Measurements from ENCODE around the gene PRSS8. TPM values are rescaled to one million over a fixed set of nuclear protein-coding genes. Genes with fewer than 3 reads are reported as not detected.
A peak's percentile ranks its signal among the peaks of the same experiment; 100 is the strongest.
"Not testable (repeated sequence)": the region's sequence is repeated elsewhere in the genome, so short reads cannot be mapped to it uniquely, and the experiment has no call there.

The PRSS8 gene
- polyA plus RNA-seq, 3 donors from 2014 or later = not detected

DNA sequence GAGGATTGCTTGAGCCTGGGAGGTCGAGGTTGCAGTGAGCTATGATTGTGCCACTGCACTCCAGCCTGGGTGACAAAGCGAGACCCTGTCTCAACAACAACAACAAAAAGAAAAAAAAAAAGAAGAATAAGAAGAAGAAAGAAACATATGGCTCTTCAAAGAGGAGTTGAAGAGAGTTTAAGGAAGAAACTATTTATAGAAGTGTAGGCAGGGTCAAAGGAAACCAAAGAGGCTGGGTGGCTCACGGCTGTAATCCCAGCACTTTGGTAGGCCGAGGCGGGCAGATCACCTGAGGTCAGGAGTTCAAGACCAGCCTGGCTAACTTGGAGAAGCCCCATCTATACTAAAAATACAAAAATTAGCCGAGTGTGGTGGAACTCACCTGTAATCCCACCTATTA is 15.4 kb upstream of the PRSS8 start:
- not testable (repeated sequence) for DNase-seq; H3K4me1 Mint-ChIP-seq; H3K36me3 Mint-ChIP-seq; H3K9me3 Mint-ChIP-seq; H3K27ac Mint-ChIP-seq; H3K27me3 Mint-ChIP-seq (ENCODE audit: low read depth in 3 of 3); H3K4me3 Mint-ChIP-seq

DNA sequence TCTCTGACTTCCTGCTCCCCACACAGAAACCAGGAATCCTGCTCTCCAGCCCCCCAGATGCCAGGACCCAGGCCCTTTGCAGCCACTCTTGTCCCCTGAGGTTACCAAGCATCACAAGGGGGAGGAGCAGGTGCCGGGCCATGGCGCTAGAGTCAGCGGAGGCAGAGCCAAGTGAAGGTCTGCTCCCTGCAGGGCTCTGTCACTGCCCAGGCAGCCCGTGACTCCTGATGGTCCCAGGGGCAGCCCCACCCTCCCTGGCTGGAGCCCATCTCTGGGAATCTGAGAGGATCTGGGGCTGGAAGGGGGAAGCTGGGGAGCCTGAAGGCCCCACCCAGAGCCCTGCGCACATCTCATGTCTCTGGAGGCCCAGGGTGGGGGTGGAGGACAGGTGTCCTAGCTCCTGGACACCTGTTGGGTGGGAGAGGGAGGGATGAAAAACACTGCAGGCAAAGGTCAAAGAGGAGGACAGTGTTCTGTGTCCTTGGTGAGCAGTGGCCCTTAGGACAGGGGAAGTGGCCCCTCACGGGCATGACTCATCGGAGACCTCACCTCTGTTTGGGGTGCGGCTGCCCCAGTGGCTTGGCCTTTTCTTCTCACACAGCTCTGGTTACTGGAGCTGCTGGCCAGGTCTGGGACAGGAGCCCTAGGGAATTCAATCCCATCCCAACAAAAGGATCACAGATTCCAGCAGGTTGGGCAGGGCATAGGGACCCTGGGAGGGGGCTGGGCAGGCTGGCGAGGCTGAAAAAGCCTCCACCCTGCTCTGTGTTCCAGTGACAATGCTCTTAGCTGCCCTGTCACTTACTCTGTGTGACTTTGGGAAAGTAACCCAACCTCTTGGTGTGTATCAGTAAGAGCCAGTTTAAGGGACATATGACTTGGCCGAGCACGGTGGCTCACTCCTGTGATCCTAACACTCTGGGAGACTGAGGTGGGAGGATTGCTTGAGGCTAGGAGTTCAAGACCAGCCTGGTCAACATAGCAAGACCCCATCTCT is 14.7 kb upstream of the PRSS8 start, which contains the start of gene PRSS36:
PRSS36 (minus strand) TSS at position 173 of the 997 bp plus-strand sequence; CDS start at position 142, 31 bp downstream.
- no peak for DNase-seq
- H3K27ac Mint-ChIP-seq = no peak within 1 kb of the TSS
- no peaks in the 10 kb centered on the region for H3K4me1 Mint-ChIP-seq
- H3K27me3 Mint-ChIP-seq (ENCODE audit: low read depth in 3 of 3) = peaks cover 0 to 8% (median 0%) of the 10 kb centered on the region in 3 donors
- no peak within 1 kb of the TSS for H3K4me3 Mint-ChIP-seq
- no peaks in the 10 kb centered on the region for H3K9me3 Mint-ChIP-seq
- H3K36me3 Mint-ChIP-seq = no peaks in the 10 kb centered on the region

DNA sequence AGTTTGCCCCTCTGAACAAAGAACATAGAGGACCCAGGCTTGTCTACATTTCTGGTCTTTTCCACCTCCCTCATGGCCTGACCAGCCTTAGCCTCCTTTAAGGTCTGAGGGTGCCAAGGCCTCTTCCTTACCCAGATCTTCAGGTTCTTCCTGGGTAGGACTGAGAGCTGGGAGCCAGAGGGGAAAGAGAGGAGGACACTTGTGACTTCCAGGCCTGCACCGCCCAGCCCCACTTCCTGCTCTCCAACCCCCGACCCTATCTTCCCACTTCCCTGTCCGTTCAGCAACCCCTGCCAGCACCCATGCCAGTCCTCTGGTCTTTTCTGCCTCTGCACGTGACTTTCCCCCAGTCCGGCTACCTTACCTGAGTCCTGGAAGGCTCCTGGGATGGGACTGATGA is 13.8 kb upstream of the PRSS8 start:
- H3K27ac Mint-ChIP-seq = no peak overlapping the region
- no peak for DNase-seq
- H3K9me3 Mint-ChIP-seq = no peaks in the 10 kb centered on the region
- no peak overlapping the region for H3K4me3 Mint-ChIP-seq
- no peaks in the 10 kb centered on the region for H3K36me3 Mint-ChIP-seq
- peaks cover 0 to 8% (median 0%) of the 10 kb centered on the region in 3 donors for H3K27me3 Mint-ChIP-seq (ENCODE audit: low read depth in 3 of 3)
- H3K4me1 Mint-ChIP-seq = no peaks in the 10 kb centered on the region

DNA sequence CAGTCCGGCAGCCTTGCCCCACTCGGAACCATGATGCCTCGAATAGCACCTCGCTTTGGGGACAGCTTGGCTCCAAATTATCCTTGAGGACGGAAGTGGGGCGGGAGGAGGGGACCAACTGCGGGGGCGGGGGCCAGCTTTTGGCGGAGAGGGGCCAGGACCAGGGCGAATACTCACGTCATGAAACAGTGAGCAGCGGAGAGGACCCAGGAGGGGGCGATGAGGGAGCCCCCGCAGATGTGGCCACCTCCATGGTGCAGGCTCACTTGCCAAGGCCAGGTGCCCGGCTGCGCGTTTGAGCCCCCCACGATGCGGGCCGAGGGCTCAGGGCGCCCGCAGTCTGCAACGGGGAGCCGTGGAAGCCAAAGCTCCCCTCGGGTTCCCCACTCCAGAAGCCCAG is 13.4 kb upstream of the PRSS8 start:
- Mint-ChIP-seq H3K27ac (no peak overlapping the region), H3K36me3 (no peaks in the 10 kb centered on the region), H3K4me1 (peaks cover 0 to under 1% of the 10 kb centered on the region in 2 donors), H3K9me3 (no peaks in the 10 kb centered on the region), H3K4me3 (no peak overlapping the region), H3K27me3 (ENCODE audit: low read depth in 3 of 3) (peaks cover 0 to 8% (median 0%) of the 10 kb centered on the region in 3 donors)
- no peak for DNase-seq

DNA sequence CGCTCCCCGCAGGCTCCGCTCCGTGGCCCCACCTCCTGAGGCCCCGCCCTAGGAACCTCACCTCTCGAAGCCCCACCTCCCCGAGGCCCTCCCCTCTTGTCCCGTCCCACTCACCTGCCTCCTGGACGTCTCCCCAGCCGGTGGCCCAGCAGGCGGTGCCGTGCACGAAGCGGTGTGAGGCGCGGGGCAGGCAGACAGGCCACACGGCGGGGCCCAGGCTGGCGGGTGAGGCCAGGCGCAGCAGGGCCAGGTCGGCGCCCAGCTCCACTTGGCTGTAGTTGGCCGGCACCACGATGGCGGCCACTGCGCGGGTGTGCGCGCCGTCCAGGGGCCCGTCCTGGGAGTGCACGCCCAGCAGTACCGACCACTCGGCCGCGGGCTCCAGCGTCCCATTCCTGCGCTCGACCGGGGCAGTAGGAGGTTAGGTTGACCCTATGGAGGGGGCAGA is 12.8 kb upstream of the PRSS8 start:
- Mint-ChIP-seq H3K27ac (no peak overlapping the region), H3K27me3 (ENCODE audit: low read depth in 3 of 3) (peaks cover 0 to 8% (median 0%) of the 10 kb centered on the region in 3 donors), H3K4me1 (peaks cover 0 to 6% of the 10 kb centered on the region in 2 donors), H3K4me3 (no peak overlapping the region), H3K36me3 (no peaks in the 10 kb centered on the region), H3K9me3 (no peaks in the 10 kb centered on the region)
- DNase-seq = no peak

DNA sequence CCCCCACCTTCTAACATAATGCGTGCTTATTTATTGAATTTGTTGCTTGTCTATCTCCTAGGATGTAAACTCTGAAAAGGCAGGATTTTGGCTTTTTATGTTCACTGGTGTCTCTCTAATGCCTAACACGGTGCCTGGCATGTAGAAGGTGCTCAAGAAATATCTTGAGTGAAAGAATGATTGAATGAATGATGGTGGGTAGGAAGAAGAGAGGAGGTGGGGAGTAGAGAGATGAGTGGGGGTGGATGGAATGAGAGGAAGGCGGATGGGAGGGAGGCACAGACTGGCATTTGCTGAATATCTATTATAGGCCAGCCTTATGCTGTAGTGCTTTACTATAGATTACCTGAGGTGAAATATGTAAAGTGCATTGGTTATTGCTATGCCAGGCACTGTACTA is 12.0 kb upstream of the PRSS8 start:
- peaks cover 0 to 6% of the 10 kb centered on the region in 2 donors for H3K4me1 Mint-ChIP-seq
- no peaks in the 10 kb centered on the region for H3K36me3 Mint-ChIP-seq
- H3K4me3 Mint-ChIP-seq = no peak overlapping the region
- peaks cover 0 to 7% (median 0%) of the 10 kb centered on the region in 3 donors for H3K27me3 Mint-ChIP-seq (ENCODE audit: low read depth in 3 of 3)
- DNase-seq = no peak
- H3K9me3 Mint-ChIP-seq = no peaks in the 10 kb centered on the region
- no peak overlapping the region for H3K27ac Mint-ChIP-seq

DNA sequence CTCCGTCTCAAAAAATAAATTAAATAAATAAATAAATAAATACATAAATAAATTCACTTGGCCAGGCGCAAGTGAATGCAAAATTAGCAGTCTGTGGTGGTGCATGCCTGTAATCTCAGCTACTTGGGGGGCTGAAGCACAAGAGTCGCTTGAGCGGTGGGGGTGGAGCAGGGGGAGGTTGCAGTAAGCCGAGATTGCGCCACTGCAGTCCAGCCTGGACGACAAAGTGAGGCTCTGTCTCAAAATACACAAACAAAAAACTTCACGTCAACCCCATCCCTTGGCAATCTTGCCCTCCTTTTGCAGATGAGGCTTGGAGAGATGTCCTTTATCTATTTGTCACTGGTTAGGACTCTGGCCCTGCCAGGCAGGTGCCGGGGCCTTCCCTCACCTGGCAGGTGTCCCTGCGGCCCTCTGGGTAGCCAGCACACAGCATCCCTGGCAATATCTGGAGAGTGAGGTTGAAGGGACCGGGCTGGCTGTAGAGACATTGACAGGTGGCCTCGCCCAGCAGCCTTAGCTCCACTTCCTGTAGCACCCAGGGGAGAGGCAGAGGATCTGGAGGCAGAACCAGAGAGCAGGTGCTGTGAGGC is 10.0 kb upstream of the PRSS8 start:
- Mint-ChIP-seq H3K9me3 (no peaks in the 10 kb centered on the region), H3K27me3 (ENCODE audit: low read depth in 3 of 3) (peaks cover 0 to 2% (median 0%) of the 10 kb centered on the region in 3 donors), H3K36me3 (no peaks in the 10 kb centered on the region), H3K4me3 (no peak overlapping the region), H3K27ac (no peak overlapping the region), H3K4me1 (peaks cover 6 to 13% of the 10 kb centered on the region in 2 donors)
- DNase-seq = no peak

DNA sequence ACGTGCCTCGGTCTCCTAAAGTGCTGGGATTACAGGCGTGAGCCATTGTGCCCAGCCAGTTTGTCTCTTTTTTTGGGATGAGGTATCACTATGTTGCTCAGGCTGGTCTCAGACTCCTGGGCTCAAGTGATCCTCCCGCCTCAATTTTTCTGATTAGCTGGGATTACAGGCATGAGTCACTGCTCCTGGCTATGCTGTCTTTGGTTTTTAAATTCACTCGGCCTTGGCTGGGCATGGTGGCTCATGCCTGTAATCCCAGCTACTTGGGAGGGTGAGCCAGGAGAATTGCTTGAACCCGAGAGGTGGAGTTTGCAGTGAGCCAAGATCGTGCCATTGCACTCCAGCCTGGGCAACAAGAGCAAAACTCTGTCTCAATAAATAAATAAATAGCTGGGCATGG is 8.9 kb upstream of the PRSS8 start:
- not testable (repeated sequence) for H3K27ac Mint-ChIP-seq; H3K27me3 Mint-ChIP-seq (ENCODE audit: low read depth in 3 of 3); H3K9me3 Mint-ChIP-seq

DNA sequence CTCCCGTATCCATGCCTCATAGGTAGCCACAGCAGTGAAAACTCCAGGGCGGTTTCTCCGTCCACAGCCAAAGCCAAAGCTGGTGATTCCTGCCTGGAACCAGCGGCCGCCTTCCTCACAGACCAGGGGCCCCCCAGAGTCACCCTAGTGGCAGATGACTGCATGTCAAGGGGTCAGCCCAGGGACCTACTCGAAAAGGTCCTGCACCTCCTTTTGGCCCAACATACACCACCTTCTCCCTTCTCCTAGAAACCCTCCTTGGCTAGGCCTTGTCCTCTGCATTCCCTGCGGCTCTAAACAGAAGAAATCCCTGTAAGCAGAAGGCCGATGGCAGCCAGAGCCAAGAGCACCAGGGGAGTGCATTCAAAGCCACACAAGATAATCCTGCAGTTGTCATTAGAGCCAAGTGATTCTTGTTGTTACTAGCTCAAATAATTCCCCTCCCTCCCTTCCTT is 8.2 kb upstream of the PRSS8 start:
- Mint-ChIP-seq H3K36me3 (no peaks in the 10 kb centered on the region), H3K27ac (peak overlapping the region in 2 of 6 donors; percentile 19 to 58)

More for the DNA sequence above, 8.9 kb upstream of the PRSS8 start:
- Mint-ChIP-seq H3K4me1 (peaks cover 6 to 13% of the 10 kb centered on the region in 2 donors), H3K4me3 (peak overlapping the region in 2 of 5 donors; percentile 35 to 72)
- DNase-seq, H3K36me3 Mint-ChIP-seq: not testable (repeated sequence)

DNA sequence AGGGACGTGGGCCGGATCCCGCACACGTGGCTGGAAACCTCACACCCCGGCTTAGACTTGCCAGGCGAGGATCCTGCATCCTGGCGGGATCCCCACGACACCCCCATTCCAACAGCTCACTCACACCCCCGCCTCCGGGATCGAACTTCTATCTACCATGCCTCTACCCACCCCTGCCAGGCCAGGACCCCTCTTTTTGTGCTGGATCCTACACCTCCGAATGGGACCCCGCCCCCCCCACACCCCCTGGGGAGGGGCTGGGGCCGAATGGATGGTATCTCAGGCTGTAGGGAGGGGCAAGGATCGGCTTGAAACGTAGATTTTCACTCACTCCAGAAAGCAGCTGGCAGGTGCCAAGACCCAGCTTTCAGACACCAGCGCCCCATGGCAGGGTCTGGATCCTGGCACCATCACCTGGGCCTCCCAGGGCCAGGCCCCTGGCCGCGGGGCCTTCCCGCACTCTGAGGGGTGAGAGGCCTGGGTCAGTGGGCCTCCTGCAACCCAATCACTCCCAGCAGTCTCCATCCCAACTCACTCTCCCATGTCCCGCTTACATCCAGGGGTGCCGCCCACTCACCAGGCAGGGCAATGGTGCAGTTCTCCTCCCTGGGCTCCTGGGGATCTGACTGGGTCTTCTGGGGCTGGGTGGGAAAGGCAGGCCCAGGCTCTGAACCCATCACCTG is 7.6 kb upstream of the PRSS8 start:
- H3K4me3 Mint-ChIP-seq = peak overlapping the region; percentile 56 to 74 (median 65)
- peaks cover 6 to 13% of the 10 kb centered on the region in 2 donors for H3K4me1 Mint-ChIP-seq

More for the DNA sequence above, 8.2 kb upstream of the PRSS8 start:
- H3K4me3 Mint-ChIP-seq = peak overlapping the region; percentile 56 to 74 (median 65)
- H3K4me1 Mint-ChIP-seq = peaks cover 6 to 13% of the 10 kb centered on the region in 2 donors
- peaks cover 0 to 2% (median 0%) of the 10 kb centered on the region in 3 donors for H3K27me3 Mint-ChIP-seq (ENCODE audit: low read depth in 3 of 3)
- no peak for DNase-seq
- H3K9me3 Mint-ChIP-seq = no peaks in the 10 kb centered on the region

DNA sequence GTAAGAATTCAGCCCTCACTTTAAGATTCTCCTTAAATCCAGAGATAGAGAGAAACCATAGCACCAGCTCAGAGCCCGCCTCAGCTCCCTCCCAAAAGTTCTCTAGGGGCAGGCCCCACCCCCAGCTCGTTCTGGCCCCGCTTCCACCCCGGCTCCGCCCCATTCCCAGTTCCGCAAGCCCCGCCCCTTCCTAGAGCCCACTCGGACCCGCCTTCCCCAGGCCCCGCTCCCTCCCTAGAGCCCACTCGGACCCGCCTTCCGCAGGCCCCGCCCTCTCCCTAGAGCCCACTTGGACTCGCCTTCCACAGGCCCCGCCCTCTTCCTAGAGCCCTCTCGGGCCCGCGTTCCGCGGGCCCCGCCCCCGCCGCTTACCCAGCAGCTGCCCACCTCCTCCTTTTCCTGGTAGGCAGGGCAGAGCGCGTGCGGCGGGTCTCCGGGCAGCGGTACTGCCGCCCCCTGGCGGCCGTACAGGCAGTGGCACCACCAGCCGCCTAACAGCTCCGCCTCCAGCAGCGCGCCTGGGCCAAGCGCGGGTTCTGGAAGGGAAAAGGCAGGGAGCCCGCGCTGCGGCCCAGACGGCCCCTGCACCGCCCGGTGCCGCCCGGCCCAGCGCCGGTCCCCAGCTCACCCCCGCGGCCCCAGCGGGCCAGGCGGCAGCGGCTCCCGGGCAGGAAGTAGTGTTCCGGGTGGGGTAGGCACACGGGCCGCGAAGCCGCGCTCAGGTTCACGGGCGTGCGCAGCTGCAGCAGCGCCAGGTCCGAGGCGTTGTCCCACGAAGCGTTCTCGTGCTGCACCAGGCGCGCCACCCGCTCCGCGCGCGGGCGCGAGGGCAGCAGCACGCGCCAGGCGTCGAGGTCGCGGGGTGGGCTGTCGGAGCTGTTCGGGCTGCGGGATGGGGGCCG is 6.8 kb upstream of the PRSS8 start:
- H3K36me3 Mint-ChIP-seq = no peaks in the 10 kb centered on the region
- H3K4me3 Mint-ChIP-seq = peak overlapping the region; percentile 75 to 85 (median 78)
- H3K4me1 Mint-ChIP-seq = peaks cover 6 to 13% of the 10 kb centered on the region in 2 donors
- DNase-seq = peak; percentile 92 to 96 (median 96)
- H3K27me3 Mint-ChIP-seq (ENCODE audit: low read depth in 3 of 3) = peaks cover 0 to 2% (median 0%) of the 10 kb centered on the region in 3 donors
- H3K27ac Mint-ChIP-seq = peak overlapping the region; percentile 83 to 91 (median 90)
- H3K9me3 Mint-ChIP-seq = no peaks in the 10 kb centered on the region

More for the DNA sequence above, 7.6 kb upstream of the PRSS8 start:
- Mint-ChIP-seq H3K27me3 (ENCODE audit: low read depth in 3 of 3) (peaks cover 0 to 2% (median 0%) of the 10 kb centered on the region in 3 donors), H3K9me3 (no peaks in the 10 kb centered on the region), H3K36me3 (no peaks in the 10 kb centered on the region), H3K27ac (peak overlapping the region in 4 of 6 donors; percentile 19 to 62 (median 40))
- no peak for DNase-seq

DNA sequence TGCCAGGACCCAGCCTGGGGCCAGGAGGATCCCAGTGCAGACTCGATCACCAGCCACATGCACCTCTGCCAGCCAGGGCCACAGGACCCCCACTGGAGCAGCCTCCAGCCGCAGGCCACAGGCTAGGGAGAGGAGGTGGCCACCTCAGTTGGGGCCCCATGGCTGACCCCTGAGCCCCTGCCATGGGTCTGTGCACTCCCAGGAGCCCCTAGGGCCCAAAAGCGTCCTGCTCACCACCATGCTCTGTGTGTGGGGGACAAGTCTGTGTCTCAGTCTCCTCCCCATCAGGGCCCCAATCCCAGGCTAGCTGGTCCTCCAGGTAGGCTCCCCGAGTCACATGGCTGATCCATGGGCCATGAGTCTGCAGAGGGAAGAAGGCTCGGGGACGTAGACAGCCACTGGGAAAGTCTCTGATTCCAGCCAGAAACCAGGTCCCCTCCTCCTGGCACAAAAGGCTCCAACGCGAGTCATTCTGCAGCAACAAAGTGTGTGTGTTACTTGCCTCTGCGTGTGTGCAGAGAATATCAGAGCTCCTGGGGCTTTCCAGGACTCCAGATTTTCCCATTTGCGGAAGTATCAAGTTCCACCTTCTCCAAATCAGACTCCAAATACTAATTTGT is 6.1 kb upstream of the PRSS8 start:
- no peaks in the 10 kb centered on the region for H3K36me3 Mint-ChIP-seq

More for the DNA sequence above, 6.1 kb upstream of the PRSS8 start:
- H3K9me3 Mint-ChIP-seq = no peaks in the 10 kb centered on the region
- peak overlapping the region; percentile 75 to 85 (median 78) for H3K4me3 Mint-ChIP-seq
- no peak for DNase-seq
- H3K27me3 Mint-ChIP-seq (ENCODE audit: low read depth in 3 of 3) = no peaks in the 10 kb centered on the region
- H3K27ac Mint-ChIP-seq = peak overlapping the region; percentile 83 to 91 (median 90)
- peaks cover 6 to 13% of the 10 kb centered on the region in 2 donors for H3K4me1 Mint-ChIP-seq

All from immature natural killer cell (primary cell).